HUES64 (cell line): ENCODE measurements around the gene SH3TC1.
A peak's percentile ranks its signal among the peaks of the same experiment; 100 is the strongest.

Source experiments
- H3K27ac ChIP-seq: 2 replicates; pipeline ENCODE4 v1.7.0; 2013; ENCODE audit warnings: low read depth, low read length, inconsistent platforms
- H3K27me3 ChIP-seq: 2 replicates; pipeline ENCODE4 v1.6.1; 2013; ENCODE audit warnings: mild to moderate bottlenecking, low read length; ENCODE audit not compliant: insufficient read depth
- H3K36me3 ChIP-seq: 2 replicates; pipeline ENCODE4 v1.6.1; 2013; ENCODE audit warnings: mild to moderate bottlenecking, low read length; ENCODE audit not compliant: insufficient read depth
- H3K4me1 ChIP-seq: 2 replicates; pipeline ENCODE4 v1.6.1; 2013; ENCODE audit warnings: mild to moderate bottlenecking, low read length, moderate library complexity; ENCODE audit not compliant: insufficient read depth
- H3K4me3 ChIP-seq: 2 replicates; pipeline ENCODE4 v1.5.1; 2013; ENCODE audit warnings: mild to moderate bottlenecking, low read length, moderate library complexity
- H3K9ac ChIP-seq: 2 replicates; pipeline ENCODE4 v1.6.1; 2013; ENCODE audit warnings: mild to moderate bottlenecking, low read depth, low read length
- H3K9me3 ChIP-seq: 2 replicates; pipeline ENCODE4 v1.6.1; 2013; ENCODE audit warnings: low read depth, low read length; ENCODE audit not compliant: insufficient read depth
- WGBS: fragments of 150-250, 120-280 bp; methylation state at CpG from one replicate; pipeline ENCODE4 v1.1.7; 2013; ENCODE audit warnings: missing lambda C conversion rate; 5-methylcytosine and 5-hydroxymethylcytosine counted together

Gene SH3TC1

GRCh38 chr4:8194306-8195242 is 4.5 kb upstream of the SH3TC1 start:
- 83% methylated on average over 18 of the region's 19 CpGs for WGBS
- Histone ChIP-seq H3K9ac (no peak overlapping the region), H3K4me3 (no peak overlapping the region), H3K27me3 (no peaks in the 10 kb centered on the region), H3K27ac (no peak overlapping the region), H3K36me3 (no peaks in the 10 kb centered on the region), H3K9me3 (no peaks in the 10 kb centered on the region), H3K4me1 (no peaks in the 10 kb centered on the region)

DNA sequence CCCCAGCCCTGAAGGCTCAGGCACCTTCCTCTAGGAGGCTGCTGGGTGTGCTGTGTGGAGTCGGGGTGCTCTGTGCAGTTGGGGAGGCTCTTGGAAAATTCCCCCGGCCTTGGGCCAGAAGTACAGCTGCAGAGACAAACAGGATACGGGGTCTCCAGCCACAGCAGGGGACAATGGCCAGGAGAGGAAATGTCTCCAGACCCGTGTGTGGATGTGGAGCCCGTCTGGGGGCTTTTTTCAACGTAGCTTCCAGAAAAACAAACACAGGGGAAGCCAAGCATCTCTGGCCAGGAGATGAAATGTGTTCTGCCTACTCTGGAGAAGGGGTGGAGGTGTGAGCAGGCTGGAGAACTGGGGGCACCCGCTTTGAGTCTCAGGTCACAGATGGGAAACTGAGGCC is 3.7 kb upstream of the SH3TC1 start:
- no peak overlapping the region for H3K9ac ChIP-seq
- H3K36me3 ChIP-seq = no peaks in the 10 kb centered on the region
- H3K4me1 ChIP-seq = no peaks in the 10 kb centered on the region
- WGBS = 86% methylated on average over 7 of the region's 7 CpGs
- H3K27me3 ChIP-seq = no peaks in the 10 kb centered on the region
- no peak overlapping the region for H3K27ac ChIP-seq
- H3K4me3 ChIP-seq = no peak overlapping the region
- H3K9me3 ChIP-seq = no peaks in the 10 kb centered on the region

DNA sequence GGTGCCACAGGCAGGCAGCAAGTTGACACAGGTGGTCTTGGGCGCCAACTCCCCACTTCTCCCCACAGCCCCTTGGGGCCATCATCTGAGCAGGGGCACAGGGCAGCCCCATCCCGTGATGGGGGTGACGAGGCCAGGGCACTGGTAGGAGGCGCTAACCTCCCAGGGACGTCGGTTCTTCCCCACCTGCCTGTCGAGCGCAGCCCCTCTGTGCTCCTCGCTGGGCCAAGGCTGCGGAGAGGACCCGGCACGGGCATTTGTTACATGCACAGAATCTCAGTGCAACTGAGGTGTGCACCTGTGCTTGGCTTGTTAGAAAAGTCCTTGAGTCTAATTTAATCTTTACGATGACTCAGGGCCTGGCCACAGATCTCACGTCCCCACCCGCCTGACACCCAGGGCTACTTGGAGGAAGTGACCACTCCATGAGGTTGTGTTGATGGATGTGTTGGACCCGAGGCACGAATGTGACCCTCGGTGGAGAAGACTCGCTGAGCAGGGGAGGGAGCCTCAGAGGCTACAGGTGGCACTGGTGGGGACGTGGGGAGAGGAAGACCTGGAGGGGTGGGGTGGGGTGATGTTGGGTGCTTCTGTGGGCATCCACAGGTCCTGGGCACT is 3.1 kb upstream of the SH3TC1 start:
- Histone ChIP-seq H3K9ac (no peak overlapping the region), H3K4me3 (no peak overlapping the region), H3K27ac (no peak overlapping the region), H3K27me3 (no peaks in the 10 kb centered on the region), H3K36me3 (no peaks in the 10 kb centered on the region), H3K4me1 (no peaks in the 10 kb centered on the region), H3K9me3 (no peaks in the 10 kb centered on the region)
- WGBS = 92% methylated on average over 20 of the region's 20 CpGs

DNA sequence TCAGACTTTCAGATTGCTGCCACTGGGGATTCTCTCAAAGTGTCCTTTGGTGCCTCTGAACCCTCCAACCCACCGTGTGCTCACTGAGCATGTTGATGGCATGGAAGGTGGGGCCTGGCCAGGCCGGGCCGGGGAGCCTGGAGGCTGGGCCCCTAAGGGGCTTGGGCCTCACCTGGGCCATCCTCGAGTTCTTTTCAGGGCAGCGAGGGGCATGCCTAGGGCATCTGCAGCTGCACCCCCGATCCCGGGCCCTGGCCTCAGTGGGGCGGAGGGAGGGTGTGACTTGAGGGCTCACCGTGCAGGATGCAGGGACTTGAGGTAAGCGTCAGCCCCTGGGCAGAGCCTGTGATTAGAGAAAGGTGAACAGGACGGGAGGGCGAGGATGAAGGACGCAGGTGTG is 1.6 kb upstream of the SH3TC1 start:
- H3K4me1 ChIP-seq = no peaks in the 10 kb centered on the region
- 91% methylated on average over 13 of the region's 13 CpGs for WGBS
- H3K36me3 ChIP-seq = no peaks in the 10 kb centered on the region

GRCh38 chr4:8198206-8198905 is 734 bp upstream of the SH3TC1 start:
- H3K27ac ChIP-seq = no peak overlapping the region

More for the DNA sequence above, 1.6 kb upstream of the SH3TC1 start:
- no peak overlapping the region for H3K4me3 ChIP-seq
- H3K27me3 ChIP-seq = no peaks in the 10 kb centered on the region
- no peaks in the 10 kb centered on the region for H3K9me3 ChIP-seq
- no peak overlapping the region; the same call in 1 of the 2 replicates for H3K9ac ChIP-seq
- H3K27ac ChIP-seq = no peak overlapping the region

GRCh38 chr4:8199594-8200301 is 658 bp downstream of the SH3TC1 start:
- Histone ChIP-seq H3K9me3 (no peaks in the 10 kb centered on the region), H3K27me3 (no peaks in the 10 kb centered on the region), H3K4me3 (no peak overlapping the region), H3K27ac (no peak overlapping the region), H3K36me3 (no peaks in the 10 kb centered on the region), H3K4me1 (no peaks in the 10 kb centered on the region), H3K9ac (no peak overlapping the region)
- WGBS = 94% methylated on average over 26 of the region's 26 CpGs

More at GRCh38 chr4:8198206-8198905, 734 bp upstream of the SH3TC1 start:
- no peaks in the 10 kb centered on the region for H3K36me3 ChIP-seq
- no peaks in the 10 kb centered on the region for H3K4me1 ChIP-seq
- H3K27me3 ChIP-seq = no peaks in the 10 kb centered on the region
- H3K9ac ChIP-seq = no peak overlapping the region
- WGBS = 90% methylated on average over 17 of the region's 17 CpGs
- no peak overlapping the region for H3K4me3 ChIP-seq
- H3K9me3 ChIP-seq = no peaks in the 10 kb centered on the region

DNA sequence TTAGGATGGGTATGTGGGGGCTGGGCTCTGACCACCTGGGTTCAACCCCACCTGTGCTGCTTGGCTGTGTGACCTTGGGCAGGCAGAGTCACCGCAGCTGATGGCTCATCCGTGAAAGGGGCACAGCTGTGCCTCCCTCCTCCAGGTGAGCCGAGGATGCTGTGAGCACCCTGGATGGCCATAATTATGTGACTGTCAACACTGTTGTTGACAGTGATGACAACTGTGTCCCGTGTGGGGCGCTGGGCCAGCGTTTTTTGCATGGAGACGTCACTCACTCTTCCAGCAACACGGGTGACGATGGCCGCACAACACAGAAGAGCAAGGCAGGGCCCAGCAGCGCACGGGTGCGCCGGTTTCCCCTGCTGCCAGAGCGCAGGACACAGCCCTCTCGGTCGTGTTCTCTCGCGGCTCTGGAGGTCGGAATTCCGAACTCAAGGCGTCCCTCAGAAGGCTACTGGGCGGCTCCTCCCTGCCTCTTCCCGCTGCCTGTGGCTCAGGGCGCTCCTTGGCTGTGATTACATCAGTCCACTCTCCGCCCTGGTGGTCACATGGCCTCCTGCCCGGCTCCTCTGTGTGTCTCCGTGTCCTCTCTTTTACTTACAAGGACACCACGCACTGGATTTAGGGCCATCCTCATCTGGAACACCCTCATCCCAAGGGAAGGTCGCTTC is 1.3 kb downstream of the SH3TC1 start:
- Histone ChIP-seq H3K27me3 (no peaks in the 10 kb centered on the region), H3K36me3 (no peaks in the 10 kb centered on the region), H3K4me3 (no peak overlapping the region), H3K4me1 (no peaks in the 10 kb centered on the region), H3K9me3 (no peaks in the 10 kb centered on the region), H3K27ac (no peak overlapping the region), H3K9ac (0 out of 2 replicates have a peak overlapping the region, but pooled peaks have one; percentile 44)
- 88% methylated on average over 30 of the region's 30 CpGs for WGBS

DNA sequence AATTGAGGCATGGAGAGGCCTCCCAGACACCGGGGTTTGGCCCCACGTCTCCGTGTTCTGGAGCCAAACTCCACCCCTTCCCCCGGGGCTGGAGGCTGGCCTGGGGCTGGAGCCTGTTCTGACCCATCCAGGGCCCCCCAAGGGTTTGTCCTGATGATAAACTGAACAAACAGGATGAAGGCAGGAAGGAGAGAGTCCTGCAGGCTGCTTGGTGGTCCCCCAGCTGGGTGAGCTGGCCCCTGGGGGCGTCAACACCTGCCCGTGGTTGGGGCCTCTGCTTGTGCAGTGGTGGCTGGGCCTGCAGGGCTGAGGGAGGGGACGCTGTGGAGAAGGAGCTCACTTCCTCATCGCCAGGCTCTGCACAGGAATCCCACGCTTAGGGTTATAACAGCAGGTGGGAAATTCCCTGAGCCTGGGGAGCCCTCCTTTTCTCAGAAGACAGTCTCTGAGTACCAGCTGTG is 2.3 kb downstream of the SH3TC1 start:
- Histone ChIP-seq H3K4me1 (no peaks in the 10 kb centered on the region), H3K27ac (no peak overlapping the region), H3K4me3 (no peak overlapping the region), H3K27me3 (no peaks in the 10 kb centered on the region), H3K9me3 (no peaks in the 10 kb centered on the region), H3K9ac (no peak overlapping the region), H3K36me3 (no peaks in the 10 kb centered on the region)
- WGBS = 66% methylated on average over 9 of the region's 9 CpGs

GRCh38 chr4:8202108-8203051 is 3.3 kb downstream of the SH3TC1 start:
- no peaks in the 10 kb centered on the region for H3K4me1 ChIP-seq
- no peak overlapping the region for H3K4me3 ChIP-seq
- H3K36me3 ChIP-seq = no peaks in the 10 kb centered on the region
- no peak overlapping the region for H3K9ac ChIP-seq
- H3K27ac ChIP-seq = no peak overlapping the region
- no peaks in the 10 kb centered on the region for H3K27me3 ChIP-seq
- H3K9me3 ChIP-seq = no peaks in the 10 kb centered on the region
- WGBS = 91% methylated on average over 20 of the region's 21 CpGs

GRCh38 chr4:8203052-8203401 is 3.9 kb downstream of the SH3TC1 start:
- no peaks in the 10 kb centered on the region for H3K36me3 ChIP-seq

More at GRCh38 chr4:8203052-8203401, 3.9 kb downstream of the SH3TC1 start:
- 84% methylated on average over 7 of the region's 7 CpGs for WGBS
- Histone ChIP-seq H3K9me3 (no peaks in the 10 kb centered on the region), H3K27ac (no peak overlapping the region), H3K4me3 (no peak overlapping the region), H3K9ac (no peak overlapping the region), H3K27me3 (no peaks in the 10 kb centered on the region), H3K4me1 (no peaks in the 10 kb centered on the region)
